Measurements from ENCODE around the gene HCK.
"Not testable (repeated sequence)": the region's sequence is repeated elsewhere in the genome, so short reads cannot be mapped to it uniquely, and the experiment has no call there.

Gene HCK

DNA sequence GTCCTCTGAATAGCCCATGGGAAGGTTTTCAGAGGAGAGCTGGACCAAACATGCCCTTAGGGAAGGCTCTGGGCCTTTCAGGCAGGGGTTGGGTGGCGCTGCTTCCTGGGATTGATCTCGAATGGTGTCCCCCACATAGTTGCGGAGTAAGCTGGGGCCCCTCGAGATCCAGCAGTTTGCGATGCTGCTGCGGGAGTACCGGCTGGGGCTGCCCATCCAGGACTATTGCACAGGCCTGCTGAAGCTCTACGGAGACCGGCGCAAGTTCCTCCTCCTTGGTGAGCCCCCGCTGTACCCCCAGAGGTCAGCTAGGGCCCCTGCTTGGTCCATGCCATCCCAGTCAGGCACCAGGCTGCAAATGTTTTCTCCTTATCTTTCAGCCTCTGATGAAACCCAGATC, 22.5 kb upstream of the HCK start:
- FAIRE-seq = no peak

- no peak for FAIRE-seq
Measured at GRCh38 chr20:32031007-32031958, 20.8 kb upstream of the HCK start.

- no peak for FAIRE-seq
Measured at GRCh38 chr20:32033316-32033715, 18.7 kb upstream of the HCK start.

GRCh38 chr20:32033721-32034120, 18.3 kb upstream of the HCK start:
- FAIRE-seq = not testable (repeated sequence)

DNA sequence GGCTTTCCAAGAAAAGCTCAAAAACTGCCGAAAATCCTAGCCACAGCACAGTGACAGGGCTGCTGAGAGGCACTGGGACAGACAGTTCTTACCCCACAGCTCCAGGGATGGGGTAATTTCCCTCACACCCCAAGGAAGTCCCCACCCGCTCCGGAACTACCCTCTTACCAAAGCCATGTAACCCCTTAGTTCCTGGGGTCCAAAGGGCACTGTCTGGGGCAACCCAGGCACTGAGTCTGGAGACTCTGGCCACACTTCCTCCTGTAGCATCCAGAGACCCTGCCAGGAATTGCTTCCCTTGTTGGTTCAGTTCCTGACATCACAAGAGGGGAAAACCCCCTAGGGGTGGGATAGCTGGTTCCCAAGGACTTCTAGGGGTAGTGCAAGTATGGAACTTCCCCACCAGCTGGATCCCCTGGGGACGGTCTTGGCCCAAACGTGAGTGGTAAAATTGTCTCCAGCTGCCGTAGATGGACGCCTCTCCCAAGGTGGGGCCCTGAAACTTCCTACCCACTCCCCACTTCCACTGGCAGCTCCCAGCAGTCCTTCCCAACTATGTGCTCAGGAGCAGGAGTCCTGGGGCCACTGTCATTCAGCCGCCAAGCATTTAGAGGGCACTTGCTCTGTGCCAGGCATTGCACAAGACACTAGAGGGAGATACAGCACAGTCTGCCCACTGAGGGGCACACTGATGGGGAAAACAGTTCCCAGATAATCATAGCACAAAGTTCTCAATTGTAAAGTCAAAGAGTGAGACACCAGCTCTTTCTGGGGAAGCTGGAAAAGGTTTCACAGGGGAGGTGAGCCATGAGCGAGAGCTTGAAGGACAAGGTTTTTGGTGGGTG, 17.2 kb upstream of the HCK start:
- no peak for FAIRE-seq

GRCh38 chr20:32035426-32035779, 16.6 kb upstream of the HCK start:
- FAIRE-seq = no peak

- no peak for FAIRE-seq
Measured at GRCh38 chr20:32036252-32036651, 15.8 kb upstream of the HCK start.

DNA sequence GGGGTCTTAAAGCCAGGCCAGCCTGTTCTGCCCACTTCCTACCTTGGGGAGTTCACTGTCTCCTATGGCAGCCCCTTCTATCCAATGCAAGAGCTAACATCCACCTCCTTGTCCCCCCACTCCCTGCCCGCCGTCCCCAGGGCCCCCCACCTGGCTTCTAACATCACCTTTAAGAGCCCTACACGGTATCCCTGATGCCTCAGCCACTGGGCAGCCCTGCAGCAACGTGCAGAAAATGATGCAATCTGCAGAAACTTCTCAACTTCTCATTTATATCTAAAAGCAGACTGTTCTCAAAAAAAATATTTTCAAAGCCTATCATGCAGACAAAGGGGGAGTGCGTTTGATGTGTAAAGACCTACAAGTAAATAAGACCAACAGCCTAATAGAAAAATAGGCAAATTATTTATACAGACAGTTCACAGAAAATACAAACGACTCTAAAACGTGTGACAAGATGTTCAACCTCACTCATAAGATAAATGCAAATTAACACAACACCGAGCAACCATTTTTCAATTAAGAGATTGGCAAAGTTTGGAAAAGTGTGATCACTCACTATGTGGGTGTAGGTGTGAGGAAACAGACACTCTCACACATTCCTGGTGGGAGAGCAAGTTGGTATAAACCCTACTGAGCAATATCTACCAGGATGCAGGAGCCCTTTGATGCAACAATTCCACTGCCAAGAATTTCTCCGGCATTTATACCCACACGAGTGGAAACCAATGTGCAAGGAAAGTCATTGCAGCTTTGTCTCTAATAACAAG, 15.1 kb upstream of the HCK start:
- FAIRE-seq = no peak

- FAIRE-seq = no peak
Measured at GRCh38 chr20:32037929-32038328, 14.1 kb upstream of the HCK start.

DNA sequence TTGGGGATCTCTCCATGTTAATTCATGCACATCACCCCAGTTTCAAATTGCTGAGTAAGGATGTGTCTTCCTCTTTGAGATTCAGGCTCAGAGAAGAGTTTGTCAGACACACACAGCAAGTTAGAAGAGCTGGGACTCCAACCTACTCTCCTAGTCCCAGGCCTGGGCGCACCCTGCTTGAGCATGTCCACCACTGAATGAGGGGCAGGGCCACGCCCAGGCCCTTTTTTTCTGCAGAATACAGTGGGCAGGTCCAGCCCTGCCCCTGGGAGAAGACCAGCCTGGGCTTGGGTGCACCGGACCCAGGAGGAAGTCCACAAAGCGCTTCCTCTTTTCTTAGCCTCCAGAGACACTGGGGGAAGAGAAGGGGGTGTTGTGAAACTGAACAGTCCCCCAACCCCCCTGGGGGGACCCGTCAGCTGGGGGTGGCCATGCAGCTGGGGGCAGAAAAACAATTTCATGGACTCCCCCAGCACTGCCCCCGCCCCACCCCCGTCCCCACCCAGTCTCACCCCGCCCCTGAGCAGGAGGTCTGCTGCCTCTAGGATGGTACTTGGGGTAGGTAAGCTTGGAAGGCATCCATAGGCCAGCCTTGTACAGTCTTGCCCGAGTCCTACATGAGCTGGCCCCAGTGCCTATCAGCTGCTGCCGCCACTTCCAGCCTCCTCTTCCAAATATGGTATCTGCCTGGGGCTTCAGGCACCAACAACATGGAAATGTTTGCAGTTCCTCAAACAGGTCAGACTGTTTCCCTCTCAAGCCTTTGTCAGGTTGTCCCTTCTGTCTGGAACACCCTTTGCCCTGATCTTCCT, 11.7 kb upstream of the HCK start:
- no peak for FAIRE-seq

- FAIRE-seq = no peak
Measured at GRCh38 chr20:32045999-32046398, 6.0 kb upstream of the HCK start.

GRCh38 chr20:32050324-32050841, 1.7 kb upstream of the HCK start:
- no peak for FAIRE-seq

DNA sequence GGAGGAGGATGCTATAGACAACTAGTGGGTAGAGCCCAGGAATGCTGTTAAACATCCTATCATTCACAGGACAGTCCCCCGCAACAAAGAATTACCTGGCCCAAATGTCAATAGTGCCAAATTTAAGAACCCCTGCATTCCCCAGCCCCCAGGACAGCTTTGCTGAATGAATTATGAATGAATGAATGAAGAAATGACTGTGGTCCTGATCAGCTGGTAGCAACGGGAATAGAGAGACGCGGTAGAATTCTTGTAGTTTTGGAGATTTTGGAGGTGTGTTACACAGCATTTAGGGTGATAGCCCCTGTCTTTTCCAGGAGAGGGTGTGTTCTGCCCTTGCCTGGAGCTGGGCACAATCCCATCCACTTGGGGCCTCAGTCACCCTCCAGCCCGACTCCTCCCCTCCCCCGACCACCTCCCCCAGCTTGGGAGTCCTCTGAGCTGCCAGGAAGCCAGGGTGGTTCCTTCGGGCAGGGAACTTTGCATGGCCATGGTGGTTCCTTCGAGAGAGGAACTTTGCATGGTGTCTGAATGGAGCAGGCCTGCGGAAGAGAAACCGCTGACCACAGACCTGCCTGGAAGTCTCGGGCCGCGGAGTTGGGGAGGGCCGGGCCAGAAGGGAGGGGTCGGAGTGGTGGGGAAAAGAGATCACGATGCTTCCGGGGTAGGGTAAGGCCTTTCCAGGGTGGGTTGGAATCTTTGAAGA, 1.0 kb upstream of the HCK start:
- no peak for FAIRE-seq

DNA sequence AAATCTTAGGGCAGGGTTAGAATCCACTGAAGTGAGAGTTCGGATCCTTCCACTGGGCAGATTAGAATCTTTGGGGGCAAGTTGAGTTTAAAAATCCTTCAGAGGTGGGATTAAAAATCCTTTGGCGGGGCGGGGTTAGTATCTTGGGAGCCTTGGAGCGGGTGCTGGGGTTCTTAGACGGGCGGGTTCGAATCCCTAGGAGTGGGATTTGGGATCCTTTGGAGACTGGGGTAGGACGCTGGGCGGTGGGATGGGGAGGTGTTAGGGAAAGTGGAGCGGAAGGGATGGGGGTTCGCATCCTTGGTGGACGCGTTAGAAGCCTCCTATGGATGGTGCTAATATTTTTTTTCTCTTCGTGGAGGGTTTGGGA, 337 bp upstream of the HCK start:
- no peak for FAIRE-seq

DNA sequence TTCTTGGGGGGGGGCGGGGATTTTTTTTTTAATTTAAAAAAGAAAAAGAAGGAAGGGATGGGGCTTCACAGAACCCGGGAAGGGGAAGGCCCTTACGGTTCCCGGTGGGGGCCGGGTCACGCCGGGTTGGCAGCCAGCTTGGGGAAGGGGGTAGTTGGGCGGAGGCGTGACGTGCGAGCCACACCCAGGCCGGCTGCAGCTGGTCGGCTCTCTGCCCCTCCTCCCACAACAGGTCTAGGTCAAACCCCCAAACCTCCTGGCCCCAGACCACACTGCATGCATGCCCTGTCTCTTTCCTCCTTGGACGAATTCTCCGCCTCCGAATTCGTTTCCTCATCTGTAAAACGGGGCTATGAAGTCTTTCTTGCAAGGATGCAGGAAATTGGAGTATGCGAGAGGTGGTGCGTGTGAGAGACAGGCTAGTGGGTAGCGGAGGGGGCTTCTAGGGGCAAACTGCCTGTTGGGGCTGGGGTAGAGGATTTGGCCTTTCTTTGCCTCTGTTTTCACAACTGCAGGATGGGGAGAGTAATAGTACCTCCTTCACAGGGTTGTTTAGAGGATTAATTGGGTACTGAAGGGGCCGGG, 828 bp downstream of the HCK start:
- FAIRE-seq = no peak

- FAIRE-seq = no peak
Measured at GRCh38 chr20:32053648-32054047, 1.6 kb downstream of the HCK start.

- FAIRE-seq = no peak
Measured at GRCh38 chr20:32056708-32057483, 4.9 kb downstream of the HCK start.

- no peak for FAIRE-seq
Measured at GRCh38 chr20:32057656-32058184, 5.7 kb downstream of the HCK start.

GRCh38 chr20:32059189-32059588, 7.1 kb downstream of the HCK start:
- no peak for FAIRE-seq

GRCh38 chr20:32062776-32063170, 10.7 kb downstream of the HCK start:
- no peak for FAIRE-seq

Data from colon (tissue), 2 donors.